GM18951 (cell line): Measurements from ENCODE around the gene PKHD1.
"Not testable (repeated sequence)": the region's sequence is repeated elsewhere in the genome, so short reads cannot be mapped to it uniquely, and the experiment has no call there.

Experiments used
- POLR2A ChIP-seq: IDR thresholded peaks from 4 replicates; pipeline ENCODE4 v1.6.1; 2011; ENCODE audit warnings: mild to moderate bottlenecking; ENCODE audit not compliant: insufficient read length, insufficient read depth; ENCODE audit errors: extremely low read depth
- in situ Hi-C: fragments of 300-500 bp; cut with MboI; formaldehyde crosslinking; loops from one replicate; pipeline ENCODE4 v1.12.0; 2022; ENCODE audit warnings: low sequenced_read_pairs, mixed read lengths, inconsistent platforms; ENCODE audit not compliant: unreplicated experiment

Gene PKHD1

DNA sequence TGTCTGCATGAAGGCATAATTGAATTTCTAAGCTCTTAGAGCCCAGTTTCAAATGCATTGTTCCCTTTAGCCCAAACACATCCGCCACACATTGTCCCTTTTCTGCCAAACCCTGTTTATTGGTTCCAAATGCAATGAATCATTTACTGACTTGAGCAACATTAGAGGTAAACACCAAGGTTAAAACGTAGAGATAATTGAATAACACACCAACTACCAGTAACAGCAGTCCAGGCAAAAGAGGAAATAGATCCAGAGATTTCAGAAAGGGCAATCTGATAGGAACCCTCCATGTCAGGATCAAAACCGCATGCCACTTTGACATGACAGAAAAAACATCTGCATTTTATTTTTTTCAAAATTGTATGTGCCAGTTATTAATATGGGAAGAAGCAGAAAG is 114.8 kb downstream of the PKHD1 start:
- in situ Hi-C loops, result loop anchor here (25.0 kb wide), 1 partner anchor 1160 kb away; the partner anchor contains the start of gene TFAP2B
- no peak for TF ChIP-seq POLR2A

DNA sequence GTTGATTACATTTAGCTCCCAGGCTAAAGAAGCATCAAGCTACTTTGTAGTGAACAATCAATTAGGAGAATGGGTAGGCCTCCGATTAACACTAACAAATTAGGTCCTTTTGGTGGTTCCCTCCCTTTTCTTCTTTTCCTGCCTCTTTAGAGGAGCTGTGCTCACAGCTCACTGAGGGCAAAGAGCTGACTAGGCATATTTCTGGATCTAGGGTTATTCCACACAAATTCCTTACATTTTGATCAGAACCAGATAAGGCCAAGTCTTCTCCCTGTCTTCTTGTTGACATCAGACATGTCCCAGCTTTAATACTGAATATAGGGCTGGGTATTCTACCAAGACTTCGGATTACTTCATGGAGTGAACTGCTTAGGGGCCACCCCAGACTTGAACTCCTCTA is 119.1 kb downstream of the PKHD1 start:
- in situ Hi-C loops, result loop anchor here (25.0 kb wide), 1 partner anchor 1156 kb away; the partner anchor contains the start of gene TFAP2B
- no peak for TF ChIP-seq POLR2A

DNA sequence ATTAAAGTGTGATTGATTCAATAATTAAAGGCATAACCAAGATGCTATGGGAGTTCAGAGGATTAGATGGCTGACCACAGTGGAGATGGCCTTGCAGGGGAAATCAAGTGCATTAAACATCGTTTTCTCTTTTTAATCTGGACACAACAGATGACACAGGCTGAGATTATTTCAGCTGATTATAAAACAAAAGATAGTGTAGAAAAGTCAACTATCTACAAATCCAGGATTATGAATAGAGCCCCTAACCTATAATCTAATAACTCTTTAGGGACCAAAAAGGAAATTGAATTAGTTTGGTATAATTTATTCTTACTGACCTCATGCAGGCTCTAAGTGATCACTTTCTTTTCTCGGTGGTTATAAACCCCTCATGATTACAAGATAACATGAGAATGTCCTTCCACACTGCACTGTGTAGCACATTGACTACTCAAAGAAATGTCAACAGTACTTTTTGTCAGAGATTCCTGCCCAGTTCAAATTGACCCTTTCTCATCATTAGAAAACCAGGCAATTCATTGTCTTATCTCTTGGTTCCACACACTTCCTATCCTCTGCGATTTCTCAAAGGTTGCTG is 122.1 kb downstream of the PKHD1 start:
- TF ChIP-seq POLR2A, result no peak
- in situ Hi-C loops, result loop anchor here (25.0 kb wide), 1 partner anchor 1153 kb away; the partner anchor contains the start of gene TFAP2B

DNA sequence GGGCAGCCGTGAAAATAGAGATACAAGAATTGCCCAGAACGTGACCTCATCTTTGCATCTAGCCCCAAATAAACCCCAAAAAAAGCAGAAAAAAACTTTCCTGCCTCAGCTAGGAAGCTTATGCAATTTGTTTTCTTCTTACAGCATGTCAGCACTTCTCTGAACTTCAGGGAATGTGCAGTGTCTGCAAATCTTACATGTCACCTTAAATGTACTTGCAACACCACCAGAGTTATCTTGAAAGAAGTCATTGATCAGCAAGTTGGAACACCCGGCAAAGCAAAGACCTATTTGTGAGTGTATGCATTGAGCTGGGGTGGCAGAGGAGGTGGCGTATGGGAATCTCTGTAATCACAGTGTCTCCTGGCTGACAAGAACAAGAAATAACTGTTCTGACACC is 123.4 kb downstream of the PKHD1 start:
- in situ Hi-C loops, result loop anchor here (25.0 kb wide), 1 partner anchor 1152 kb away; the partner anchor contains the start of gene TFAP2B
- no peak for TF ChIP-seq POLR2A

DNA sequence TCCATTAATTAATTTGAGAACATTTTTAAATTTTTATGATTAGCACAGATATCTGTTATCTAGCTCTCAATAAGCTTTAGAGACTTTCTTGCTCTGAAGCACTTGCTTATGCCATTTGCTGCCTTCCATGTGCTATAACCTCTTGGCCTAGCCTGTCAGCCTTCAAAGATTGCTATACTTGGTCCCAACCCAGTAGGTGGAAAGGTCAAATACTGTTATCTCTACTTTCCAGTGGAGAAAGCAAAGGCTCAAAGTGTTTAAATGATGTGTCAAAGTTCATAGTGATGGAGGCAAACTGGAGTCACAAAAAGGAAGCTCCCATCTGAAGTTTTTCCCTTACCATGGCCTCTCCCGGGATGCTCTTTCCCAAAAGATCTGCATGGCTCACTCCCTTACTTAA is 125.1 kb downstream of the PKHD1 start:
- in situ Hi-C loops, result loop anchor here (25.0 kb wide), 1 partner anchor 1150 kb away; the partner anchor contains the start of gene TFAP2B
- TF ChIP-seq POLR2A, result no peak

DNA sequence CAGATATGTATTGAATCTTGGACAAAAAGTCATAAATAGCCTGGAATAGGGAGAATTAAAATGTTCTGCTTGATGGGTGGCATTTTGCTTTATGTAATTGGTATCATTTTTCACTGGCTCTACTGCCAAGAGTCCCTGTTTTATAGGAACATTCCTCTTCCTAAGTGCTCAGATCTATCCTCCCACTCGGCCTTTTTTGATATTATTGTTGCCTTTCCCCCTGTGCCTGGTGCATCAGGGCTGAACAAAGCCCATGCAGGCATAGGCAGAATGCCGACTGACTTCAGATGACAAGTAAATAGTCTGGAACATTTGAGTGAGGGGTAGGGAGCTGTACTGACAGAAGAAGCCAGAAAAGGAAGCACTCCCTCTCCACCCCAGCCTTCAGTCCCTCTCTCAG is 127.0 kb downstream of the PKHD1 start:
- TF ChIP-seq POLR2A, result no peak
- in situ Hi-C loops, result loop anchor here (25.0 kb wide), 1 partner anchor 1148 kb away; the partner anchor contains the start of gene TFAP2B

DNA sequence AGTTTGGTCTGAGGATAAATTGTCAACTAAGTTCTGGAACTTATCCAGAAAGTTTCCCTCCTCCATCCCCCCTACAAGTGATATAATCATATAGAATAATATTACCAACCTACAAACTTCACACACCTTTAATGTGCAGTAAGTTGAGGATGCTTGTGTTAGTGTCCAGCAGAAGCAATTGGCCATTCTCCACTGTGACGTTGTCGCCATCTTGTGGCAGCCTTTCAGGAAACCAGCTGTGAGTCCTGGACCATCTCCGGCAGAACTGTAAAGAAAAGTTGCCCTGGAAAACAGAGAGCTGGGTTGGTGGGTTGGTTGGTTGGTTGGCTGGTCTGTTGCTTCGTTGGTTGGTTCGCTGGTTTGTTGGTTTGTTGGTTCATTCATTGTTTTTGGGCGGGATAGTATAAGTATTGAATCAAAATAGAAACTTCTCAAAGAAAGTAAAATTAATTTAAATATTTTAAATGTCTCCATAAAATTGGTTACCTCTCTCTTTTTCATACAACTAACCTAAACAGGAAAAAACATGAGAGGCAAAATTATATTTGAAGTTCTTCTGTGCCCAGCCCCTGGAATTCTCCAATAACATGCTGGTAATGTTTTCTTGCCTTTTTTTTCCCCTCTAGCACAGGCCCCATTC is 127.5 kb downstream of the PKHD1 start:
- no peak for TF ChIP-seq POLR2A
- in situ Hi-C loops, result loop anchor here (25.0 kb wide), 1 partner anchor 1148 kb away; the partner anchor contains the start of gene TFAP2B

DNA sequence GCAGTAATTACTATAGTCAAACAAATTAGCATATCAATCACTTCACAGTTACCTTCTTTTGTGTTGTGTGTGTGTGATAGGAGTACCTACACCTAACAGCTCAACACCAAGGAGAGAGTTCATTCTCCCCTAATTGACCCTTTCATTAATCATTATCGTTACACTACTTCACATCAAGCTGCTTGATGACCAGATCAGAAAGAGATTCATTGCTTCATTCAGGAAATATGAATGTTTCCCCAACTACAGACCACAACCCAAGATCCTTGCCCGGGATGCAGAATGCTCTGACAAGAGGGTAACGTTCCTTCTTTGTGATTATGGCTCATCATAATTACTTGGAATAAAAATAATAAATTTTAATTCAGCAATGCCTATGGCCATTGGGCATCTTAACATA is 132.7 kb downstream of the PKHD1 start:
- TF ChIP-seq POLR2A, result no peak
- in situ Hi-C loops, result loop anchor here (25.0 kb wide), 1 partner anchor 1142 kb away; the partner anchor contains the start of gene TFAP2B

DNA sequence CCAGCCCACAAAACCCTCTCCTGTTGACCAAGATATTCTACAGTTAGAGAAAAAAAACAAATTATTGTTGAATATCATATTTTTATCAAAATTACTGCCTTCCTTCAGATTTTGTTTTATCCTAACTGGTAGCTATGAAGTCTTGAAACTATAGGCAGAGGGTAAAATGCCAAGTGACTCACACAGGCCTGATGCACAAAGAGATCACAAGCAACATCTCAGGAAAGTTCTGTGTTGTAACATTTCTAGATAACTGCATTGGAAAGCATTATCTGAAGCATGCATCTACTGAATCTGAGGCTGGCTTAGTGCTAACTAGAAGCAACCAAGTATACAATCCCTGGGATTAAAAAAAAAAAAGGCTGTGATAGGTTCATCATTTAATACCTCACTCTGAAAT is 134.2 kb downstream of the PKHD1 start:
- in situ Hi-C loops, result loop anchor here (25.0 kb wide), 1 partner anchor 1141 kb away; the partner anchor contains the start of gene TFAP2B
- no peak for TF ChIP-seq POLR2A

DNA sequence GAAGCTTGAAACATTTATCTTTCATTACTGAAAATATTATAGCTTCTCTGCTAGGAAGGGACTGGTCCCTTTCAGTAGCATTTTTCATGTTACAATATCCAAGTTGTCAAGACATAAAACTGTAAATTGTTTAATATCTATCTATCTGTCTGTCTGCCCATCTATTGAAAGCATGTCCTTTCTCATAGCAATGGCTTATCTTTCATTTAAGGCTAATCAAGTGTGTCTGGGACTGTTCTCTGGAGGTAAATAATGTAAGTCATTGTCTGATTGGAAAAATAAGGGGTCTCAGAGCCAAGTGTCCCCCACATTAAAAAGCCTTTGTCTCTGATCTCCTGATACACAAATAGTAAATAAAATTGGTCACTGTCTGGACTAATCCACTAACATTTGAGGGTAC is 135.5 kb downstream of the PKHD1 start:
- no peak for TF ChIP-seq POLR2A
- in situ Hi-C loops, result loop anchor here (25.0 kb wide), 1 partner anchor 1140 kb away; the partner anchor contains the start of gene TFAP2B

DNA sequence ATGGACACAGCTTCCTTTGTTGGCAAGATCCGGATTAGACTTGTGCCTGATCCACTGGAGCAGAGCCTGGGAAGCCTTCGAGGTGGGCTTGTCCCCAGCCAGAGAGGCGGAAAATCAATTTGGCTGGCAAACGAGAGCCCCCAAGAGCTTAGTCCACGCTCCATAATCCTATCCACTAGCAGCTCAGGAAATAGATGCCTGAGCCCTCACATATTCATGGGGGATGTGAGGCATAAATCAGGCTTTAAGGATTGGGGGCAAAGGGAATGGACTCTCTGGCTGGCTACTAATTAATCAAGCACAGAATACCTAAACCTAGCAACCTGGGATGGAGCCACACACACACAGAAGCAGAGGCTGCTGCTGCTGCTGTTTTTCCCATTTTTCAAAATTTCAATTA is 137.9 kb downstream of the PKHD1 start:
- in situ Hi-C loops, result no loop called here

DNA sequence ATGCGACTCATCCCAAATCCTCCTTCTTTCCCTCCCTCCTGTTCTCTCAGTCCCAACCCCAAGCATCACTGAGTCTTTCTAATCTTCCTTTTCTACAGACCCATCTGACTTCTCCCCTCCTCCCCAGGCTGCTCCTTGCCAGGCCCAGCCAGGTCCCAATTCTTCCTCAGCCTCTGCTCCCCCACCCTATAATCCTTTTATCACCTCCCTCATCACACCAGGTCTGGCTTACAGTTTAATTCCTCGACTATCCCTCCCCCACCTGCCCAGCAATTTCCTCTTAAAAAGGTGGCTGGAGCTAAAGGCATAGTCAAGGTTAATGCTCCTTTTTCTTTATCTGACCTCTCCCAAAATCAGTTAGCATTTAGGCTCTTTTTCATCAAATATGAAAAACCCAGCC is 147.7 kb downstream of the PKHD1 start:
- in situ Hi-C loops, result not testable (repeated sequence)

More for the DNA sequence above, 137.9 kb downstream of the PKHD1 start:
- TF ChIP-seq POLR2A, result no peak

DNA sequence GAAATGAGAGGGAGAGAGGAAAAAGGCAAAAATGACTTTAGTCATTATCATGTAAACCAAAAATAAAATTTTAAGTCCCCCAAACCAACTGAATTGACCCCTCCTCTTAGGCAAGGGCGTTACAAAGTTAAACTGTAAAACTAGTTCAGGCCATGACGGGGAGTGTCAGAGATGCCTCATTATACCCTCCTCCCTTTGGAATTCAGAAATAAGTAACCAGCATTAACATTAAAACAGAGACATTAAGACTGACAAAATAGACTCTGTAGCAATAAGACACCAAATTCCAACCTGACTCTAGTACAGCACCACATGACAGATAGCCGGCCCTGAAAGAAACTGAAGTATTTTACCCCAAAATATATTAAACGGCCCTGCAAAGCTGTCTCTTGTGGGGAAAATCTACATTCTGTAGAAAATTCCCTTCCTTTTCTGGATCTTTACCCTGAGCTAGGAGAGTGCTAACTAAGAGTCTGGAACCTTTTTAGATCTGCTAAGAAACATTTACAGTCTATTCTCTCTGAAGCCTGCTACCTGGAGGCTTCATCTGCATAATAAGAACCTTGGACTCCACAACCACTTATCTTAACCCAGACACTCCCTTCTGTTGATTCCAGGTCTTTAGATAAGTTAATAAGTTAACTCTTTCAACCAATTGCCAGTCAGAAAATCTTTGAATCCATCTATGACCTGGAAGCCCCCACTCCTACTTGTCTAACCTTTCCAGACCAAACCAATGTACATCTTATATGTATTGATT is 150.7 kb downstream of the PKHD1 start:
- in situ Hi-C loops, result no loop called here
- no peak for TF ChIP-seq POLR2A
